NT2/D1 (cell line): ENCODE results near the gene UACA.
"Not testable (repeated sequence)": the region's sequence is repeated elsewhere in the genome, so short reads cannot be mapped to it uniquely, and the experiment has no call there.

Experiments
- SUZ12 ChIP-seq: IDR thresholded peaks from 2 replicates; pipeline ENCODE4 v1.6.1; 2011; ENCODE audit not compliant: insufficient read length, insufficient read depth; ENCODE audit errors: extremely low read depth
- YY1 ChIP-seq: IDR thresholded peaks from 2 replicates; pipeline ENCODE4 v1.6.1; 2011; ENCODE audit not compliant: insufficient read length, insufficient read depth
- ZNF274 ChIP-seq: IDR thresholded peaks from 2 replicates; pipeline ENCODE4 v1.6.1; 2011; ENCODE audit warnings: mild to moderate bottlenecking, low read depth, low read length

DNA sequence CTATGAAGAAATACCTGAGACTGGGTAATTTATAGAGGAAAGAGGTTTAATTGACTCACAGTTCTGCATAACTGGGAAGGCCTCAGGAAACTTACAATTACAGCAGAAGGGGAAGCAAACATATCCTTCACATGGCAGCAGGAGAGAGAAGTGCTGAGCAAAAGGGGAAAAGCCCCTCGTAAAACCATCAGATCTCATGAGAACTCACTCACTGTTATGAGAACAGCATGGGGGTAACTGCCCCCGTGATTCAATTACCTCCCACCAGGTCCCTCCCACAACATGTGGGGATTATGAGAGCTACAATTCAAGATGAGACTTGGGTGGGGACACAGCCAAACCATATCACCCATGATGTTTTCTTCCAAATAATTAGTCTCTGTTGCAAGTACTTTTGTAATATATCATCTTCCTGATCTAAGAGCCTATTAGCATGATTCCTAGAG, 147.0 kb downstream of the UACA start:
- not testable (repeated sequence) for TF ChIP-seq ZNF274, YY1, SUZ12
